Measurements from ENCODE around the gene ERCC6L2.

DNA sequence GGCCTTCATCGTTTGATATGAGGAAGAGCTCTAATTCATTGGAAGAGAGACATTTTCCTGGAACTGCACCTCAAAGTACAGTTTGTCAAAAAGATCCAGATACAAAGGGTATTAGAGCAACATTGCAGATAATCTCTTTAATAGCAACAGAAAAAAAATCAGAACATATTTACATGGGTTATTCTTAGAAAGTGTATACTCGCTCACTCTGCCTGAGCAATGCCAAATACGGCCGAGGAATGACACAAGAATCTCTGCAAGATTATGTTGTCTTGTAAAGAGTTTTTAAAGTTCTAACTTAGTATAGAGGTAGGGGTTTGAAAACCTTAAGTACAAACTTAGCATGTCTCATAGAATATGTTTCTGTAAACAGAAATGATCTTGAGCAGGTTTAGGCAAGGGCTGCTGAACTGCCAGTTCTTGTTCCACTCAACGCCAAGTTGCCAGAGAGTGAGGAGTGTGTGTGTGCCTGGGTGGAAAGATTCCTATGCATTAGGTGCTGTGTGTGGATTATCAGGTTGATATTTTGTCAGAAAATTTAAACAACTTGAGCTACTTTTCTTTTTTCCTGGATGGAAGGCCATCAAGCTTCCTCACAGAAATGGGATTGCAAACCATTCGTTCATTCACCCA lies 41.8 kb upstream of the ERCC6L2 start:
- no peak for TF ChIP-seq ZNF677 (tag by site-specific recombination; IDR thresholded peaks at IDR 0.05)
- TF ChIP-seq, protein P1, sequence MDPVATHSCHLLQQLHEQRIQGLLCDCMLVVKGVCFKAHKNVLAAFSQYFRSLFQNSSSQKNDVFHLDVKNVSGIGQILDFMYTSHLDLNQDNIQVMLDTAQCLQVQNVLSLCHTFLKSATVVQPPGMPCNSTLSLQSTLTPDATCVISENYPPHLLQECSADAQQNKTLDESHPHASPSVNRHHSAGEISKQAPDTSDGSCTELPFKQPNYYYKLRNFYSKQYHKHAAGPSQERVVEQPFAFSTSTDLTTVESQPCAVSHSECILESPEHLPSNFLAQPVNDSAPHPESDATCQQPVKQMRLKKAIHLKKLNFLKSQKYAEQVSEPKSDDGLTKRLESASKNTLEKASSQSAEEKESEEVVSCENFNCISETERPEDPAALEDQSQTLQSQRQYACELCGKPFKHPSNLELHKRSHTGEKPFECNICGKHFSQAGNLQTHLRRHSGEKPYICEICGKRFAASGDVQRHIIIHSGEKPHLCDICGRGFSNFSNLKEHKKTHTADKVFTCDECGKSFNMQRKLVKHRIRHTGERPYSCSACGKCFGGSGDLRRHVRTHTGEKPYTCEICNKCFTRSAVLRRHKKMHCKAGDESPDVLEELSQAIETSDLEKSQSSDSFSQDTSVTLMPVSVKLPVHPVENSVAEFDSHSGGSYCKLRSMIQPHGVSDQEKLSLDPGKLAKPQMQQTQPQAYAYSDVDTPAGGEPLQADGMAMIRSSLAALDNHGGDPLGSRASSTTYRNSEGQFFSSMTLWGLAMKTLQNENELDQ (tag by site-specific recombination; IDR thresholded peaks at IDR 0.05; ENCODE audit: low read depth), result no peak
- no peak for TF ChIP-seq TRIM28 (IDR thresholded peaks at IDR 0.05; ENCODE audit: borderline replicate concordance, low read length)
- TF ChIP-seq ZNF174 (tag by site-specific recombination; IDR thresholded peaks at IDR 0.05), result no peak
- TF ChIP-seq TCF7L2 (IDR thresholded peaks at IDR 0.05; ENCODE audit: borderline replicate concordance, low read depth, low read length), result no peak
- TF ChIP-seq ZNF239 (tag by site-specific recombination; IDR thresholded peaks at IDR 0.05), result no peak
- TF ChIP-seq, protein P2, sequence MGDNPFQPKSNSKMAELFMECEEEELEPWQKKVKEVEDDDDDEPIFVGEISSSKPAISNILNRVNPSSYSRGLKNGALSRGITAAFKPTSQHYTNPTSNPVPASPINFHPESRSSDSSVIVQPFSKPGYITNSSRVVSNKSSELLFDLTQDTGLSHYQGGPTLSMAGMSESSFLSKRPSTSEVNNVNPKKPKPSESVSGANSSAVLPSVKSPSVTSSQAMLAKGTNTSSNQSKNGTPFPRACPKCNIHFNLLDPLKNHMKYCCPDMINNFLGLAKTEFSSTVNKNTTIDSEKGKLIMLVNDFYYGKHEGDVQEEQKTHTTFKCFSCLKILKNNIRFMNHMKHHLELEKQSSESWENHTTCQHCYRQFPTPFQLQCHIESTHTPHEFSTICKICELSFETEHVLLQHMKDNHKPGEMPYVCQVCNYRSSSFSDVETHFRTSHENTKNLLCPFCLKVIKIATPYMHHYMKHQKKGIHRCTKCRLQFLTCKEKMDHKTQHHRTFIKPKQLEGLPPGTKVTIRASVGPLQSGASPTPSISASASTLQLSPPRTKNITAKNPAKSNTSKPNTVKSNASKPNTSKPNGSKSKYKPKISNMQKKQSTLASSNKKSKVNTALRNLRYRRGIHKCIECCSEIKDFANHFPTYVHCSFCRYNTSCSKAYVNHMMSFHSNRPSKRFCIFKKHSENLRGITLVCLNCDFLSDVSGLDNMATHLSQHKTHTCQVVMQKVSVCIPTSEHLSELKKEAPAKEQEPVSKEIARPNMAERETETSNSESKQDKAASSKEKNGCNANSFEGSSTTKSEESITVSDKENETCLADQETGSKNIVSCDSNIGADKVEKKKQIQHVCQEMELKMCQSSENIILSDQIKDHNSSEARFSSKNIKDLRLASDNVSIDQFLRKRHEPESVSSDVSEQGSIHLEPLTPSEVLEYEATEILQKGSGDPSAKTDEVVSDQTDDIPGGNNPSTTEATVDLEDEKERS (tag by site-specific recombination; IDR thresholded peaks at IDR 0.05), result no peak
- TF ChIP-seq, protein P3, sequence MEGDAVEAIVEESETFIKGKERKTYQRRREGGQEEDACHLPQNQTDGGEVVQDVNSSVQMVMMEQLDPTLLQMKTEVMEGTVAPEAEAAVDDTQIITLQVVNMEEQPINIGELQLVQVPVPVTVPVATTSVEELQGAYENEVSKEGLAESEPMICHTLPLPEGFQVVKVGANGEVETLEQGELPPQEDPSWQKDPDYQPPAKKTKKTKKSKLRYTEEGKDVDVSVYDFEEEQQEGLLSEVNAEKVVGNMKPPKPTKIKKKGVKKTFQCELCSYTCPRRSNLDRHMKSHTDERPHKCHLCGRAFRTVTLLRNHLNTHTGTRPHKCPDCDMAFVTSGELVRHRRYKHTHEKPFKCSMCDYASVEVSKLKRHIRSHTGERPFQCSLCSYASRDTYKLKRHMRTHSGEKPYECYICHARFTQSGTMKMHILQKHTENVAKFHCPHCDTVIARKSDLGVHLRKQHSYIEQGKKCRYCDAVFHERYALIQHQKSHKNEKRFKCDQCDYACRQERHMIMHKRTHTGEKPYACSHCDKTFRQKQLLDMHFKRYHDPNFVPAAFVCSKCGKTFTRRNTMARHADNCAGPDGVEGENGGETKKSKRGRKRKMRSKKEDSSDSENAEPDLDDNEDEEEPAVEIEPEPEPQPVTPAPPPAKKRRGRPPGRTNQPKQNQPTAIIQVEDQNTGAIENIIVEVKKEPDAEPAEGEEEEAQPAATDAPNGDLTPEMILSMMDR (tag by site-specific recombination; IDR thresholded peaks at IDR 0.05), result no peak
- TF ChIP-seq, protein P4, sequence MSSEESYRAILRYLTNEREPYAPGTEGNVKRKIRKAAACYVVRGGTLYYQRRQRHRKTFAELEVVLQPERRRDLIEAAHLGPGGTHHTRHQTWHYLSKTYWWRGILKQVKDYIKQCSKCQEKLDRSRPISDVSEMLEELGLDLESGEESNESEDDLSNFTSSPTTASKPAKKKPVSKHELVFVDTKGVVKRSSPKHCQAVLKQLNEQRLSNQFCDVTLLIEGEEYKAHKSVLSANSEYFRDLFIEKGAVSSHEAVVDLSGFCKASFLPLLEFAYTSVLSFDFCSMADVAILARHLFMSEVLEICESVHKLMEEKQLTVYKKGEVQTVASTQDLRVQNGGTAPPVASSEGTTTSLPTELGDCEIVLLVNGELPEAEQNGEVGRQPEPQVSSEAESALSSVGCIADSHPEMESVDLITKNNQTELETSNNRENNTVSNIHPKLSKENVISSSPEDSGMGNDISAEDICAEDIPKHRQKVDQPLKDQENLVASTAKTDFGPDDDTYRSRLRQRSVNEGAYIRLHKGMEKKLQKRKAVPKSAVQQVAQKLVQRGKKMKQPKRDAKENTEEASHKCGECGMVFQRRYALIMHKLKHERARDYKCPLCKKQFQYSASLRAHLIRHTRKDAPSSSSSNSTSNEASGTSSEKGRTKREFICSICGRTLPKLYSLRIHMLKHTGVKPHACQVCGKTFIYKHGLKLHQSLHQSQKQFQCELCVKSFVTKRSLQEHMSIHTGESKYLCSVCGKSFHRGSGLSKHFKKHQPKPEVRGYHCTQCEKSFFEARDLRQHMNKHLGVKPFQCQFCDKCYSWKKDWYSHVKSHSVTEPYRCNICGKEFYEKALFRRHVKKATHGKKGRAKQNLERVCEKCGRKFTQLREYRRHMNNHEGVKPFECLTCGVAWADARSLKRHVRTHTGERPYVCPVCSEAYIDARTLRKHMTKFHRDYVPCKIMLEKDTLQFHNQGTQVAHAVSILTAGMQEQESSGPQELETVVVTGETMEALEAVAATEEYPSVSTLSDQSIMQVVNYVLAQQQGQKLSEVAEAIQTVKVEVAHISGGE (tag by site-specific recombination; conservative IDR thresholded peaks at IDR 0.05; ENCODE audit: low read depth), result no peak
- no peak for TF ChIP-seq GLIS2 (tag by site-specific recombination; IDR thresholded peaks at IDR 0.05)
- no peak for TF ChIP-seq ZBTB21 (tag by site-specific recombination; IDR thresholded peaks at IDR 0.05)

Measured in HEK293 (cell line).